Measurements from ENCODE around the gene LMTK3.

DNA sequence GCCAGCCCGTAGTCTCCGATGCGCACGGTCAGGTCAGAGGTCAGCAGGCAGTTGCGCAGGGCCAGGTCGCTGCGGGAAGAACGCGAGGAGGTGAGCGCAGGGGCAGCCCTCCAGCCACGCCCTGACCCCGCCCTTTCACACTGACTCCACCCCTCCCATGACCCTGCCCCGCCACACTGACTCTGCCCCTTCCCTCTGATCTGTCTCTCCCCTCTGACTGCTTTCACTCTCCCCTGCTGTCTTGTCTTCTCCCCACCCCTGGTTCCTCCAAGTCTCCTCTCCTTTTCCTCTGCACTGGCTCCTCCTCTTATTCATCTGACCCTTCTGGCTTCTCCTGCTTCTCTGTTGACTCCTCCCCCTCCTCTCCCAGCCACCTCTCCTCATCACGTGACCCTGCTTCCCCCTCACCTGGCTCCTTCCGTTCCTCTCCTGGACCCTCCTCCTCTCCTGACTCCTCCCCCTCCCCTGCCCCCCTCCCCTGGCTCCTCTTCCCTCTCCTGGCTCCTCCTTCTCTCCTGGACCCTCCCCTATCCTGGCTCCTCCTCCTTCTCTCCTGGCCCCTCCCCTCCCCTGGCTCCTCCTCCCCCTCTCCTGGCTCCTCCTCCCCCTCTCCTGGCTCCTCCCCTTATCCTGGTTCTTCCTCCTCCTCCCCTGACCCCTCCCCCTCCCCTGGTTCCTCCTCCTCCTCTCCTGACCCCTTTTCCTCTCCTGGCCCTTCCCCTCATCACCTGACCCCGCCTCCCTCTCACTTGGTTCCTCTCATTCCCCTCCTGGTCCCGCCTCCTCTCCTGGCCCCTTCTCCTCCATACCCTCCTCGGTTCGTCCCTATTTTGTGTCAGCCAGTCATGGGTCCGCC is 9.9 kb downstream of the LMTK3 start:
- TF ChIP-seq, protein P1, sequence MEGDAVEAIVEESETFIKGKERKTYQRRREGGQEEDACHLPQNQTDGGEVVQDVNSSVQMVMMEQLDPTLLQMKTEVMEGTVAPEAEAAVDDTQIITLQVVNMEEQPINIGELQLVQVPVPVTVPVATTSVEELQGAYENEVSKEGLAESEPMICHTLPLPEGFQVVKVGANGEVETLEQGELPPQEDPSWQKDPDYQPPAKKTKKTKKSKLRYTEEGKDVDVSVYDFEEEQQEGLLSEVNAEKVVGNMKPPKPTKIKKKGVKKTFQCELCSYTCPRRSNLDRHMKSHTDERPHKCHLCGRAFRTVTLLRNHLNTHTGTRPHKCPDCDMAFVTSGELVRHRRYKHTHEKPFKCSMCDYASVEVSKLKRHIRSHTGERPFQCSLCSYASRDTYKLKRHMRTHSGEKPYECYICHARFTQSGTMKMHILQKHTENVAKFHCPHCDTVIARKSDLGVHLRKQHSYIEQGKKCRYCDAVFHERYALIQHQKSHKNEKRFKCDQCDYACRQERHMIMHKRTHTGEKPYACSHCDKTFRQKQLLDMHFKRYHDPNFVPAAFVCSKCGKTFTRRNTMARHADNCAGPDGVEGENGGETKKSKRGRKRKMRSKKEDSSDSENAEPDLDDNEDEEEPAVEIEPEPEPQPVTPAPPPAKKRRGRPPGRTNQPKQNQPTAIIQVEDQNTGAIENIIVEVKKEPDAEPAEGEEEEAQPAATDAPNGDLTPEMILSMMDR (IDR thresholded peaks at IDR 0.05), result no peak
- no peak for TF ChIP-seq POLR2A (IDR thresholded peaks at IDR 0.05; ENCODE audit: low read depth)
- TF ChIP-seq POLR2AphosphoS5 (IDR thresholded peaks at IDR 0.05), result no peak
